Measurements from ENCODE around the gene CPA2.

The CPA2 gene

GRCh38 chr7:130298544-130299326, 32.1 kb downstream of the CPA2 start:
- no peak overlapping the region for H3K4me3 ChIP-seq (ENCODE audit: low read depth, low read length)
- TF ChIP-seq MYC (IDR thresholded peaks at IDR 0.05; ENCODE audit: low read depth, low read length), result no peak
- no peak for TF ChIP-seq MAX (IDR thresholded peaks at IDR 0.05; ENCODE audit: low read depth, low read length)
- no peak for DNase-seq (ENCODE audit: low read depth)

- H3K4me3 ChIP-seq (ENCODE audit: low read depth, low read length), result no peak overlapping the region
- TF ChIP-seq MYC (IDR thresholded peaks at IDR 0.05; ENCODE audit: low read depth, low read length) (no peak), POLR2A (IDR thresholded peaks at IDR 0.05; ENCODE audit: extremely low read depth, insufficient read length) (no peak), MAX (IDR thresholded peaks at IDR 0.05; ENCODE audit: low read depth, low read length) (no peak), CTCF (IDR thresholded peaks at IDR 0.05; ENCODE audit: low read depth, low read length) (no peak)
- no peak for DNase-seq (ENCODE audit: low read depth)
These were observed 33.2 kb downstream of the CPA2 start for GRCh38 chr7:130299866-130300265.

DNA sequence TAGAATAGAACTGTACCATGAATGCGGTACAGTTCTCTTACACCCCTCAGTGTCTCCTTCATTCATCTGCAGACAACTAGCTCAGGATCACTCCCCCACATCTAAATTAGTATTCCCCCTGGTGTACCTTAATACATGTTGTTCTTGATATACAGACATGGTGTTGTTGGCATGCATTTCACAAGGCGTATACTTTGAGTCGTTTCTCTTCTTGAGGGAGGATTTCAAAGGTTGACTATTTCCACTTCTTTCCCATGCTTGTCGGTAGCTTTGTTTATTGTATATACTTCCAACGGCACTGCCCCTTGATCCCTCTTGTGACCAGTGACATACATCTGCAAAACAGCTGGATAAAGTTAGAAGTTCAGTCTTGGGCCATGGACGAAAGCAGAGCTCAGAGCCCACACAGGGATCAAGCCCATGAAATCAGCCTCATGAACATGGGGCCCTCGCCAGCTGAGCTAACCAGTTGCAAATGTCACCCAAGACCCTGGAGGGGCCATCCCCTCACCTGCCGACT, 34.9 kb downstream of the CPA2 start:
- DNase-seq (ENCODE audit: low read depth), result no peak
- no peak overlapping the region for H3K4me3 ChIP-seq (ENCODE audit: low read depth, low read length)
- no peak for TF ChIP-seq POLR2A (IDR thresholded peaks at IDR 0.05; ENCODE audit: extremely low read depth, insufficient read length)
- no peak for TF ChIP-seq CTCF (IDR thresholded peaks at IDR 0.05; ENCODE audit: low read depth, low read length)
- no peak for TF ChIP-seq MYC (IDR thresholded peaks at IDR 0.05; ENCODE audit: low read depth, low read length)
- TF ChIP-seq MAX (IDR thresholded peaks at IDR 0.05; ENCODE audit: low read depth, low read length), result no peak

- TF ChIP-seq CTCF (IDR thresholded peaks at IDR 0.05; ENCODE audit: low read depth, low read length) (no peak), POLR2A (IDR thresholded peaks at IDR 0.05; ENCODE audit: extremely low read depth, insufficient read length) (no peak), MAX (IDR thresholded peaks at IDR 0.05; ENCODE audit: low read depth, low read length) (no peak), MYC (IDR thresholded peaks at IDR 0.05; ENCODE audit: low read depth, low read length) (no peak)
- no peak for DNase-seq (ENCODE audit: low read depth)
- no peak overlapping the region for H3K4me3 ChIP-seq (ENCODE audit: low read depth, low read length)
These were observed 36.0 kb downstream of the CPA2 start for GRCh38 chr7:130302649-130303048.

- H3K4me3 ChIP-seq (ENCODE audit: low read depth, low read length), result no peak overlapping the region
- TF ChIP-seq MAX (IDR thresholded peaks at IDR 0.05; ENCODE audit: low read depth, low read length), result no peak
- no peak for TF ChIP-seq CTCF (IDR thresholded peaks at IDR 0.05; ENCODE audit: low read depth, low read length)
- no peak for TF ChIP-seq MYC (IDR thresholded peaks at IDR 0.05; ENCODE audit: low read depth, low read length)
- TF ChIP-seq POLR2A (IDR thresholded peaks at IDR 0.05; ENCODE audit: extremely low read depth, insufficient read length), result no peak
- no peak for DNase-seq (ENCODE audit: low read depth)
These were observed 36.5 kb downstream of the CPA2 start for GRCh38 chr7:130303127-130303526.

- TF ChIP-seq CTCF (IDR thresholded peaks at IDR 0.05; ENCODE audit: low read depth, low read length), result no peak
- TF ChIP-seq POLR2A (IDR thresholded peaks at IDR 0.05; ENCODE audit: extremely low read depth, insufficient read length), result no peak
- no peak for DNase-seq (ENCODE audit: low read depth)
- H3K4me3 ChIP-seq (ENCODE audit: low read depth, low read length), result no peak overlapping the region
These were observed 36.9 kb downstream of the CPA2 start for GRCh38 chr7:130303551-130303950.
